WI38 (cell line): ENCODE measurements around the gene APPL1.
A peak's percentile ranks its signal among the peaks of the same experiment; 100 is the strongest.

Experiments
- H3K4me3 ChIP-seq: 2 replicates; pipeline ENCODE4 v1.5.1; 2011; ENCODE audit warnings: low read depth, mild to moderate bottlenecking, control low read depth, low read length
- TF ChIP-seq, protein P1 (sequence below): IDR thresholded peaks from 2 replicates; pipeline ENCODE4 v1.5.1; 2012; ENCODE audit warnings: low read depth, mild to moderate bottlenecking, control low read depth, low read length

The APPL1 gene

DNA sequence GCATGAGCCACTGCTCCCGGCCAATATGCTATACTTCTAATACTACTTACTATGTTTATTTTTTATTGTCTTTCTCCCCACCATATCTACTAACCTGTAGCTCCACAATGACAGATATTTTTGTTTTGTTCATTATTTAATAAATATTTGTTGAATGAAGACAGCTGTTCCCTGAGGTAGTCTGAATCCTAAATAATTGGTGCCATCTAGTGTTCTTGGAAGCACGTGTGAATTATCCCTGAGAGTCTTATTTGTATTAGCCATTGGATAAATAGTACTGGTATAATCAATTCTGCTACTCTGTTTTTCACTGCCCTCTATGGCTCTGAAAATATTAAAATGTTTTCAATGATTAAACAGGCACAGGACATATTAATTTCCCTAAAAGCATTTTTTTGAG is 5.6 kb upstream of the APPL1 start:
- no peak overlapping the region for H3K4me3 ChIP-seq
- TF ChIP-seq, protein P1, sequence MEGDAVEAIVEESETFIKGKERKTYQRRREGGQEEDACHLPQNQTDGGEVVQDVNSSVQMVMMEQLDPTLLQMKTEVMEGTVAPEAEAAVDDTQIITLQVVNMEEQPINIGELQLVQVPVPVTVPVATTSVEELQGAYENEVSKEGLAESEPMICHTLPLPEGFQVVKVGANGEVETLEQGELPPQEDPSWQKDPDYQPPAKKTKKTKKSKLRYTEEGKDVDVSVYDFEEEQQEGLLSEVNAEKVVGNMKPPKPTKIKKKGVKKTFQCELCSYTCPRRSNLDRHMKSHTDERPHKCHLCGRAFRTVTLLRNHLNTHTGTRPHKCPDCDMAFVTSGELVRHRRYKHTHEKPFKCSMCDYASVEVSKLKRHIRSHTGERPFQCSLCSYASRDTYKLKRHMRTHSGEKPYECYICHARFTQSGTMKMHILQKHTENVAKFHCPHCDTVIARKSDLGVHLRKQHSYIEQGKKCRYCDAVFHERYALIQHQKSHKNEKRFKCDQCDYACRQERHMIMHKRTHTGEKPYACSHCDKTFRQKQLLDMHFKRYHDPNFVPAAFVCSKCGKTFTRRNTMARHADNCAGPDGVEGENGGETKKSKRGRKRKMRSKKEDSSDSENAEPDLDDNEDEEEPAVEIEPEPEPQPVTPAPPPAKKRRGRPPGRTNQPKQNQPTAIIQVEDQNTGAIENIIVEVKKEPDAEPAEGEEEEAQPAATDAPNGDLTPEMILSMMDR, result no peak

GRCh38 chr3:57224856-57225255 is 2.7 kb upstream of the APPL1 start:
- H3K4me3 ChIP-seq, result no peak overlapping the region
- TF ChIP-seq, protein P1, result no peak

GRCh38 chr3:57226176-57226575 is 1.4 kb upstream of the APPL1 start:
- TF ChIP-seq, protein P1, result no peak
- no peak overlapping the region for H3K4me3 ChIP-seq

DNA sequence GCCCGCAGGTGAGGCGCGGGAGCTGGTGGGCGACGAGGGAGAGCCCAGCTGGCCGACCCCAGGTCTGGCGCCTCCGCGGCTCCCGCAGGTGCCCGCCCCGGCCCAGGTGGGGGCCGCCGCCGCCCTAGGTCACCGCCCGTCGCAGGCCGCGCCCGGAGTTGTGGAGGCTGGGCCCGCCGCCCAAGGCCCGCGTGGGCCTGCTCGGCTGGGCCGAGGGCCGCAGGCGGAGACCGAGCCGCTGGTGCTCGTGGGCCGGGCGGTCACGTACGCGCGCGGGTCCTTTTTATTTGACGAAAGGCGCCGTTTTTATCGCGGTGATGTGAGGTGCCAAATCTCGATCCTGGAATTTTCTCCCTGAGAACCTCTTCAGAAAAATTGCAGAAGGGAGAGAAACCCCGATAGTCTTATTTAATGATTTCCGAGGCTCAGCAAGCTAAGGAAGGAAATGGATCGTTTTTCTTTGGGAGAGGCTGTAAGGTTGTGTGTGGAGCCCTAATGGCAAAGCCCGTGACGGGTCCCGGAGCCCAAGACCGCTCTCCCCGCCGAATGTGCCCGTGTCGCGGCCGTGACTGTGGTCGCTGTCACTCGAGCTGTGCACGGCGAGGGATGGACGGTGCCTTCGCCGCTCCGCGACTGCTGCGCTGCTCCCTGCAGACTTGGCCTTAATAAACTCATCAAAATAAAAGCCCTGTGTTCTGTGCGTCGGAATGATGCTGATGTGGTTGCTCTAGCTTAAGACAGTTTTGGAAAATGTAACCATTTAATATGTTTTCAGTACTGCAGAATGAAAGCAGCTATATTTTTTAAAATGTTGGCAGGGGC is 612 bp downstream of the APPL1 start:
- TF ChIP-seq, protein P1, result no peak

DNA sequence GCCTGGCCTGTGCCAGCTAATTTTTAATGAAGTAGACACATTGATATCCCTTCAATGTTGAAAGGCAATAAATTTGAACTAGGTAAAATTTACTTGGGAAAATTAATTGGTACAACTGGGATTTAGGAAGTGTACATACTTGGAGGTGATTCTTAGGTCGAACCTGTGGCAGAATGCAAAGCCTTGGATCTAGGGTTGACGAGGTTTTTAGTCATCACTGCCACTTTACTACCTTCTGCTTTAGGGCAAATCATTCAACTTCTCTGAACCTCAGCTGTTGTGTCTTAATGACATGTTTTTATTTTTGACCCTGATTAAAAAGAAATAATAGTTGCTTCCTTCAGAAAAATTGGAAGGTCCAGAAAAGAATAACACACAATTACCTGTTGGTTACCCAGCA is 2.5 kb downstream of the APPL1 start:
- H3K4me3 ChIP-seq, result no peak overlapping the region
- TF ChIP-seq, protein P1, result no peak

More for the DNA sequence above, 612 bp downstream of the APPL1 start:
- H3K4me3 ChIP-seq, result peak overlapping the region; percentile 85

- H3K4me3 ChIP-seq, result no peak overlapping the region
- TF ChIP-seq, protein P1, result no peak
Measured at GRCh38 chr3:57233799-57234198, 6.3 kb downstream of the APPL1 start.

DNA sequence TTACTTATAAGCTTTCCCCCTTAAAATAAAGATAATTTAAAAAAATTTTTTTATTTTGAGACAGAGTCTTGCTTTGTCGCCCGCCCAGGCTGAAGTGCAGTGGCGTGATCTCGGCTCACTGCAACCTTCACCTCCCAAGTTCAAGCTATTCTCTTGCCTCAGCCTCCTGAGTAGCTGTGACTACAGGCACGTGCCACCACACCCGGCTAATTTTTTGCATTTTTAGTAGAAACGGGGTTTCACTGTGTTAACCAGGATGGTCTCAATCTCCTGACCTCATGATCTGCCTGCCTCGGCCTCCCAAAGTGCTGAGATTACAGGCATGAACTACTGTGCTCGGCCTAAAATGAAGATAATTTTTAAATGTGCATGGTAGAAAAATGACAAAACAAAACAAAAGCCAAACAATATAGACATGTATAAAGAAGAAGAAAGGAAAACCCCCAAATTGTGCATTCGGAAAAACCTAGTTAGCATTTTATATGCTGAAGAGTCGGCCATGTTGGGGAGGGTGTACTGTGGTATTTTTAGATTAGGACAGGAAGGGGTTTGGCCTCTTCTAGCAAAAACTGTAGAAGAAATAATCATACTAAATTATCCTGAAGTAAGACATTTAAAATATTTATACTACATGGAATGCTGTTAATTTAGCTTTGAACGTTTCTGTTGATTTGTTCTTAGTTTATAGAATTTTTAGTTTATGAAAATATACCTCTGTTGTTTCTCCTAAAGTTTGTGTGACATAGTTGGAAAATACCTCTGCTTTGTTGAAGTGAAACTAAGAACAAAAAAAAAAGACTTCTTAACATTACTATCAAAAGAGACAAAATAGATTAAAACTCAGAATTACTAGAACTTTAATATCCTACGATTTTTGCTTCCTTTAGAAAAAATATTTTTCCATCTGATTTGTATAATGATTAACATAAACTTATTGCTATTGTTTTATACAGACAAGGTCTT is 7.4 kb downstream of the APPL1 start:
- TF ChIP-seq, protein P1, result no peak
- no peak overlapping the region for H3K4me3 ChIP-seq
